GM06990 (cell line): Measurements from ENCODE around the gene SCLT1.

Experiments used
- DNase-seq: peaks from one replicate; pipeline ENCODE4 v3.0.0-alpha.2; 2011; ENCODE audit not compliant: insufficient read length; ENCODE audit errors: extremely low read depth
- H3K27me3 ChIP-seq: replicated peaks from 2 replicates; pipeline ENCODE4 v1.6.0; 2011; ENCODE audit warnings: low read length; ENCODE audit not compliant: control insufficient read depth, insufficient read depth
- H3K36me3 ChIP-seq: 2 replicates; pipeline ENCODE4 v1.5.1; 2011; ENCODE audit warnings: low read length; ENCODE audit not compliant: control insufficient read depth, insufficient read depth
- H3K4me3 ChIP-seq: replicated peaks from 2 replicates; pipeline ENCODE4 v1.5.1; 2011; ENCODE audit warnings: low read depth, mild to moderate bottlenecking, control low read depth, low read length
- CTCF ChIP-seq: IDR thresholded peaks from 2 replicates; pipeline ENCODE4 v1.5.1; 2011; ENCODE audit warnings: low read length, control low read depth, mild to moderate bottlenecking, inconsistent platforms; ENCODE audit not compliant: insufficient read depth, poor library complexity, severe bottlenecking

SCLT1 gene

GRCh38 chr4:128871948-128872347 is 221.4 kb downstream of the SCLT1 start:
- Histone ChIP-seq H3K27me3 (no peaks in the 10 kb centered on the region), H3K36me3 (peaks cover 13% of the 10 kb centered on the region), H3K4me3 (no peak overlapping the region)
- DNase-seq = no peak
- no peak for TF ChIP-seq CTCF

- H3K4me3 ChIP-seq = no peak overlapping the region
These were observed 223.4 kb downstream of the SCLT1 start for GRCh38 chr4:128869776-128870509.

GRCh38 chr4:128868758-128869157 is 224.6 kb downstream of the SCLT1 start:
- peaks cover 14% of the 10 kb centered on the region for H3K36me3 ChIP-seq
- no peaks in the 10 kb centered on the region for H3K27me3 ChIP-seq
- H3K4me3 ChIP-seq = no peak overlapping the region
- no peak for DNase-seq
- TF ChIP-seq CTCF = no peak

More at GRCh38 chr4:128869776-128870509, 223.4 kb downstream of the SCLT1 start:
- TF ChIP-seq CTCF = no peak
- Histone ChIP-seq H3K27me3 (no peaks in the 10 kb centered on the region), H3K36me3 (peaks cover 14% of the 10 kb centered on the region)
- no peak for DNase-seq

GRCh38 chr4:128866691-128867090 is 226.6 kb downstream of the SCLT1 start:
- Histone ChIP-seq H3K27me3 (no peaks in the 10 kb centered on the region), H3K4me3 (no peak overlapping the region), H3K36me3 (peaks cover 13% of the 10 kb centered on the region)
- no peak for DNase-seq
- TF ChIP-seq CTCF = no peak

- no peak for TF ChIP-seq CTCF
- no peak for DNase-seq
- Histone ChIP-seq H3K36me3 (peaks cover 11% of the 10 kb centered on the region), H3K4me3 (no peak overlapping the region), H3K27me3 (no peaks in the 10 kb centered on the region)
These were observed 227.1 kb downstream of the SCLT1 start for GRCh38 chr4:128866269-128866668.
